22Rv1 (cell line): Measurements from ENCODE around the gene LRRC38.

ENCODE experiments used
- ZFX ChIP-seq: fragments of 450-650 bp; IDR thresholded peaks from 2 replicates; pipeline ENCODE4 v1.6.1; 2017; ENCODE audit warnings: antibody characterized with exemption, borderline replicate concordance
- TF ChIP-seq, protein P1 (sequence below): fragments of 450-650 bp; IDR thresholded peaks from 2 replicates; pipeline ENCODE4 v1.5.1; 2017; ENCODE audit warnings: mild to moderate bottlenecking

- TF ChIP-seq, protein P1, sequence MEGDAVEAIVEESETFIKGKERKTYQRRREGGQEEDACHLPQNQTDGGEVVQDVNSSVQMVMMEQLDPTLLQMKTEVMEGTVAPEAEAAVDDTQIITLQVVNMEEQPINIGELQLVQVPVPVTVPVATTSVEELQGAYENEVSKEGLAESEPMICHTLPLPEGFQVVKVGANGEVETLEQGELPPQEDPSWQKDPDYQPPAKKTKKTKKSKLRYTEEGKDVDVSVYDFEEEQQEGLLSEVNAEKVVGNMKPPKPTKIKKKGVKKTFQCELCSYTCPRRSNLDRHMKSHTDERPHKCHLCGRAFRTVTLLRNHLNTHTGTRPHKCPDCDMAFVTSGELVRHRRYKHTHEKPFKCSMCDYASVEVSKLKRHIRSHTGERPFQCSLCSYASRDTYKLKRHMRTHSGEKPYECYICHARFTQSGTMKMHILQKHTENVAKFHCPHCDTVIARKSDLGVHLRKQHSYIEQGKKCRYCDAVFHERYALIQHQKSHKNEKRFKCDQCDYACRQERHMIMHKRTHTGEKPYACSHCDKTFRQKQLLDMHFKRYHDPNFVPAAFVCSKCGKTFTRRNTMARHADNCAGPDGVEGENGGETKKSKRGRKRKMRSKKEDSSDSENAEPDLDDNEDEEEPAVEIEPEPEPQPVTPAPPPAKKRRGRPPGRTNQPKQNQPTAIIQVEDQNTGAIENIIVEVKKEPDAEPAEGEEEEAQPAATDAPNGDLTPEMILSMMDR = no peak
- no peak for TF ChIP-seq ZFX
Observed at GRCh38 chr1:13549021-13549420, 35.2 kb upstream of the LRRC38 start.
